HG03025 (cell line): ENCODE measurements around the gene OSBP.
"Not testable (repeated sequence)": the region's sequence is repeated elsewhere in the genome, so short reads cannot be mapped to it uniquely, and the experiment has no call there.

ENCODE experiments used
- ATAC-seq: cut with Tn5 transposase; IDR thresholded peaks from one replicate; pipeline ENCODE4 v1.9.1; 2021; ENCODE audit warnings: mild to moderate bottlenecking, moderate library complexity; ENCODE audit not compliant: unreplicated experiment, low FRiP score

Gene OSBP

DNA sequence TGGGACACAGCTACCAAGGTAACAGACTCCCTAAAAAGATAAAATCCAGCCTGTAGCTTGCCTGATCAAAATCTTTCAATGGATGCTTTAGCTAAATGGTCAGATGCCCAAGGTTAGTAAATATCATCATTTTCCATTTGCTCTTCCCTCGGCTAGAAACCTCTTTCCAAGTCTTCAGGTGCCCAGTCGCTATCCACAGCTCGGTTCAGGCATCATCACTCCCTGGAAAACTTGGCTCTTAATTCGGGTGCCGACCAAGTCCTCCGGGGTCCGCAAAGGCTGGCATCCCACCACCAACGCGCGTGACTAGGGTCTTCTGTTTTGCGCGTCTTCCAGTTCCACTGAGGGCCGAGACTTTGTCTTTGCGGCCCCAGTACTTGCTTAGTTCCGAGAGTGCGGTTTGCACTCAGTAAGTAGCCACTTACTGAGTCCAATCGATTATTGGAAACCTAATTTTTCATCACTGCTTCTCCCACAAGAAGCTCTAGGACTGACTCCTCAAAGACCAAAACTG, 59.9 kb downstream of the OSBP start:
- no peak for ATAC-seq

DNA sequence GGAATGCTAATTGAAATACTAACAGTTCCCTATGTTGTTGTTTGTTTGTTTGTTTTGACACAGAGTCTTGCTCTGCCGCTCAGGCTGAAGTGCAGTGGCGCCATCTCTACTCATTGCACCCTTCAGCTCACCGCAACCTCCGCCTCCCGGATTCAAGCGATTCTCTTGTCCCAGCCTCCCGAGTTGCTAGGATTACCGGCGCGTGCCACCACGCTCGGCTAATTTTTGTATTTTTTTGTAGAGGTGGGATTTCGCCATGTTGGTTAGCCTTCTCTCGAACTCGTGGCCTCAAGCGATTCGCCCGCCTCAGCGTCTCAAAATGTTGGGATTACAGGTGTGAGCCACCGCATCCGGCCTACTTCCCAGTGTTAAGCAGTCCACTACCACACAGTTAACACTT, 62.3 kb downstream of the OSBP start:
- ATAC-seq, result no peak

DNA sequence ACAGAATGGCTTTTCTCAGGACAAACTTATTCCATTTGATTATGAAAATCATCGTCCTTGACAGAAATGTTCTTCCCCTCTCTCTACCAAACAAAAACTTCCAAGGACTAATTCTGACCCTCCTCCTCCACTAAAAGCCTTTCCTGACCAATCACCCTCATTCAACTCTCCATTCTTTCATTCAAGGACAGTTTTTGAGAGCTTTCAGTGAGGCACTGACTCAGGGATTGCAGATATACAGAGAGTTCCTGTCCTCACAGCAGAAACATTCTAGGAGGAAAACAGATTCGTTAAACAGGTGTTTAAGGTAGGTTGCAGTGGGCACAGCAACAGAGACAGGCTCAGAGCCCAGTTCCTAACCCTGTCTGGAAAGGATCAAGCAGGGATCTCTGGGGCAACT, 62.7 kb downstream of the OSBP start:
- ATAC-seq, result no peak

DNA sequence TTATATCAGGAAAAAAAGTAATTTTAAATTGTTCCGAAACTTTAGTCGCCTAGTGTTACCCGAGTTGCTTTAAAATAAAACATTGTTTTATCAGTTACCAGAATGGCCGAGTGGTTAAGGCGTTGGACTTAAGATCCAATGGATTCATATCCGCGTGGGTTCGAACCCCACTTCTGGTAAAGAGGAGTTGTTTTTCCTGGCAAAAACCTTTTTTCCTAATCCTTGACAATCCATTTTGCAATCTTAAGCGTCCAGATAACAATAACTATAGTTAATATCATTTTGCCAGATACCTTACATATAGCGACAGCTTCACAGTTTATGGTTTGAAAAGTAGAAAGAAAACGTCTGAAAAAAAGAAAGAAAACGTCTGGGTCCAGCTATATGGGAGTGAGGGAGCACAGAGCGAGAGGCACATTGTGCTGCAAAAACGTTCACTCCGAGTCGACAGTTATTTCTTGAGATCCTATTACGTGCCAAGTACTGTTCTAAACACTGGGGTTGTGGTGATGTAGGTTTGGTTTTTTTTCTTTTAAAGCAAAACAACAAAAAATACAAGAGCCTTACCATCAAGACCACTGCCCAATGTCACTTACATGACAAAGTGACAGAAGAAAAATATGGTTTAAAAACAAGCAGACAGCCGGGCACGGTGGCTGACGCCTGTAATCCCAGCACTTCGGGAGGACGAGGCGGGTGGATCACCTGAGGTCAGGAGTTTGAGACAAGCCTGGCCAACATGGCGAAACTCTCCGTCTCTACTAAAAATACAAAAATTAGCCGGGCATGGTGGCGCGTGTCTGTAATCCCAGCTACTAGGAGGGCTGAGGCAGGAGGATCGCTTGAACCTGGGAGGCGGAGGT, 63.7 kb downstream of the OSBP start:
- no peak for ATAC-seq

DNA sequence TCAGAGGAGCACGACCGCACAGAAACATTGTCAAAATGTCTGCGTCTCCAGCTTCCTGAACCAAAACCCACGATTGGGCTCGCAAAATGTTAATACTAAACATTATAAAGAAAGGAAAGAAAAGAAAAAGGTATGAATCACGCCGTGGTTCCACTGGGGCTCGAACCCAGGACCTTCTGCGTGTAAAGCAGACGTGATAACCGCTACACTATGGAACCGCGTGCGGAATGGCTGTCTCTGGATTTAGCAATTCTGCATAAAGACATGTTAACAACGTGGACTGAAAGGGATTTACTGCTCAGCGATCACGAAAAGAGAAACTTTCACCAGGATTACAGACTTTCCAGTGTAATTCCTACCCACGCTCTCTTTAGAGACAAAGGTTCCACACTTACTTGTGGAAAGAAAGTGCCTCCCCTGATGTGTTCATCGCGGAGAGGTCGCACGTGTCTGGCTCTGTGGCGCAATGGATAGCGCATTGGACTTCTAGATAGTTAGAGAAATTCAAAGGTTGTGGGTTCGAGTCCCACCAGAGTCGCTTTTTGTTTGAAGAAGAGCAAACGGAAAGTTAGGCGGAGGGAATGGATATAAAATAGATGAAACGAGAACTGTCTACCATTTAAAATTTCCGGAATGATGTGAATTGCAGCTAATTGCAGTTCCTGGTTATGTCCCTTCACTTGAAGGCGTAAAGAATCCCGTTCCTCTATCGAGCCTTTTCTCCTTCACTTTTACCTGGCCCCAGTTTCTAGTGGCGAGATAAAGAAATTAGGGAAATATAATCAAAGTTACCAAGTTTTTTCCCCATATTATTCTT, 64.5 kb downstream of the OSBP start:
- ATAC-seq, result peak; percentile 29

DNA sequence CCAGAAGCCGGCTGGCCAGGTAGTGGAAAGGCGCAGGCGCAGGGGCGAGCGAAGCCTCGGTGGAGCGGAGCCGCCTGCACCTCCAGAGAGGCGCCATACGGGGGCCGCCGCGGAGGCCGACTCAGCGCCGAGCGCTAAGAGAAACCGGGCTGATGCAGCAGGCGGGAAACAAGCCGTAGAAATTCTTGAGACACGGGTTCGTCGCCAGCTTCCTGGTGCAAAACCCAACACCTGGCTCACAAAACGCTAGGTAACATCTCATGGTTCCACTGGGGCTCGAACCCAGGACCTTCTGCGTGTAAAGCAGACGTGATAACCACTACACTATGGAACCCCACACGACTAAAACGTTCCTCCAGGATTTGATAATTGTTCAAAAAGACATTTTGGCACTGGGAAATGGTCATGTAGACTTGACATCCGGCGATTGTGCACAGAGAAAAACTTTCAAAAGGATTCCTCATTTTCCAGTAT, 65.2 kb downstream of the OSBP start:
- peak; percentile 95 for ATAC-seq

DNA sequence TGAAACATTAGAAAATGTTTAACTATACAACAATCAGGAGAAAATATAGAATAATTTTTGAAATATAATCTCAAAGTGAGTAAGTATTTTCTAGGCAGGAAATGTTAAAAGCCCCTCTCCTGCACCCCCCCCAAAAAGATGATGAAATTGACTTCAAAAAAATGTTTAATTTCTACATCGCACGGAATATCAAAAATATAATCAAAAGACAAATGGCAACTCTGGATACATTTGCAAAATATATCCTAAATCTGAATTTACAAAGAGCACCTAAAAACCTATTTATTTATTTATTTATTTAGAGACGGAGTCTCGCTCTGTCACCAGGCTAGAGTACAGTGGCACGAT, 67.3 kb downstream of the OSBP start:
- no peak for ATAC-seq

DNA sequence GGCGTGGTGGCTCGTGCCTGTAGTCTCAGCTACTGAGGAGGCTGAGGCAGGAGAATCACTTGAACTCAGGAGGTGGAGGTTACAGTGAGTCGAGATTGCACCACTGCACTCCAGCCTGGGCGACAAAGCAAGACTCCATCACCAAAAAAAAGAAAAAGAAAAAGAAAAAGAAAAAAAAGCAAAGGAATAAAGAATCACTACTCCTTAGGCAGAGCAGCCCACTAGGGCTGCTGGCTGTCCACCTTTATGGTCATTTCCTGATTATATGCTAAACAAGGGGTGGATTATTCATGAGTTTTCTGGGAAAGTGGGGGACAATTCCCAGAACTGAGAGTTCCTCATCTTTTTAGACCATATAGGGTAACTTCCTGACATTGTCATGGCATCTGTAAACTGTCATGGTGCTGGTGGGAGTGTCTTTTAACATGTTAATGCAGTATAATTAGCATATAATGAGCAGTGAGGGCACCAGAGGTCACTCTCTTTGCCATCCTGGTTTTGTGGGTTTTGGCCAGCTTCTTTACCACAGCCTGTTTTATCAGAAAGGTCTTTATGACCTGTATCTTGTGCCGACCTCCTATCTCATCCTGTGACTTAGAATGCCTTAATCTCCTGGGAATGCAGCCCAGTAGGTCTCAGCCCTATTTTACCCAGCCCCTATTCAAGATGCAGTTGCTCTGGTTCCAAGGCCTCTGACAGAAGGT, 67.8 kb downstream of the OSBP start:
- not testable (repeated sequence) for ATAC-seq

DNA sequence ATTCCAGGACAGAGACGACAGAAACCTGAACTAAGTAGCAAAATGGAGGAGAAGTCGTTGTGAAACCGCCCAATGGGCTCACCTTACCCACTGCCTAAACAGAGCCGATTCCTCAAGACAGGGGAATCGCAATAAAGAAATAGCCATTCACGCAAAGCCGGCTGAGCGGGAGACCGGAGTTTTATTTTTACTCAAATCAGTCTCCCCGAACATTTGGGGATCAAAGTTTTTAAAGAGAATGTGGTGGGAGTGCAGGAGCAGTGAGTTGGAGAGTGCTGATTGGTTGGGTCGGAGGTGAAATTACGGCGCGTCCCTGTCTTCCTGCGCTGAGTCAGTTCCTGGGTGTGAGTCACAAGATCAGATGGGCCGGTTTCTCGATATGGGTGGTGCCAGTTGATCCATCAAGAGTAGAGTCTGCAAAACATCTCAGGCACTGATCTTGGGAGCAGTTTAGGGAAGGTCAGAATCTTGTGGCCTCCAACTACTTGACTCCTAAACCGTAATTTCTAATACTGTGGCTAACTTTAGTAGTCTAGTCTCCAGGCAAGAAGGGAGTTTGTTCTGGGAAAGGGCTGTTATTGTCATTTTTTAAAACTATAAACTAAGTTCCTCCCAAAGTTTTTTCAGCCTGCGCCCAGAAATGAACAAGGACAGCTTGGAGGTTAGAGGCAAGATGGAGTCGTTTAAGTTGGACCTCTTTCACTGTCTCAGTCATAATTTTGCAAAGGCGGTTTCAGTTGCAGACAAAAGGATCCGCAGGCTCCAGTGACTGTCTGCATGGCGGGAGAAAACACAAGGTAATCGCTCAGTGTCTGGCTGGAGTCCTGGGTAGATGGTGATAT, 70.2 kb downstream of the OSBP start:
- ATAC-seq, result no peak

DNA sequence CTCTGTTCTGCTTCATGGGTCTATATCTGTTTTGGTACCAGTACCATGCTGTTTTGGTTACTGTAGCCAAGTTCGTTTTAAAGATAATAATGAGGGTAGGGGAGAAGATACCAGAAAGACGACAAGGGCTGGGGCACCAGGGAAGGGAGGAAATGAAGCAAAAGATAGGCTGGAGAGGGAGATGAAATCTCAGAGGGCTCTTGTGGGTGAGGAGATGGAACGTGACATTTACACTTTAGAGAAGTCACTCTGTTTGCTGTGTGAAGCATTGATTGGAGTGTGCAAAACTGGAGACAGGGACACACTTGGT, 70.8 kb downstream of the OSBP start:
- no peak for ATAC-seq

DNA sequence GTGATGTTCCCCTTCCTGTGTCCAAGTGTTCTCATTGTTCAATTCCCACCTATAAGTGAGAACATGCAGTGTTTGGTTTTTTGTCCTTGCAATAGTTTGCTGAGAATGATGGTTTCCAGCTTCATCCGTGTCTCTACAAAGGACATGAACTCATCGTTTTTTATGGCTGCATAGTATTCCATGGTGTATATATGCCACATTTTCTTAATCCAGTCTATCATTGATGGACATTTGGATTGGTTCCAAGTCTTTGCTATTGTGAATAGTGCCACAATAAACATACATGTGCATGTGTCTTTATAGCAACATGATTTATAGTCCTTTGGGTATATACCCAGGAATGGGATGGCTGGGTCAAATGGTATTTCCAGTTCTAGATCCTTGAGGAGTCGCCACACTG, 71.9 kb downstream of the OSBP start:
- ATAC-seq, result not testable (repeated sequence)

DNA sequence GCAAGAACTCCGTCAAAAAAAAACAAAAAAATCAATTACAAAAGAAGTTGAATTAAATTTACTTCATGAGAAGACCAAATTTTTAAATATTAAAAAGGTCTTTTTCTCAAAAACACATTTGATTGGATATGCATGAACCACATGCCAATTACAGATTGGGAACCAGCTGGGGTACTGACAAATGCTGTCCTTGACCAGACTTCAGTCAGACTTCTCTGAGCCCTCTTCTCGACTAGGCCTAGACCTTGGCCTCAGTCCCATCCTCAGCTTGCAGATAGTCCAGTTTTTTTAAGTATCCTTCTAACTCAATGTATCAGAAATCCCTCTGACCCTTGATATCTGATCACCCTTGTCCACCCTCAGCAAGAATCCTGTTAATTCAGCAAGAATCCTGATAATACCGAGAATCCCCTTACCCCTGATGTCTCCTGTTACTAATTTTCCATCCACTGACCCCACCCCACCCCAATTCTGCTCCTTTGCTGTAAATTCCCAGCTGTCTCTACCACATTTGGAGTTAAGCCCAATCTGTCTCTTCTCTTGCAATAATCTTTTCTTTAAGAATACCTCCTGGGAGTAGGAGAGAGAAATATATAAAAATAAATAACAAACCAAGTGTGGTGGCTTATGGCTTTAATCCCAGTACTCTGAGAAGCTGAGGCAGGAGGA, 73.3 kb downstream of the OSBP start:
- no peak for ATAC-seq

DNA sequence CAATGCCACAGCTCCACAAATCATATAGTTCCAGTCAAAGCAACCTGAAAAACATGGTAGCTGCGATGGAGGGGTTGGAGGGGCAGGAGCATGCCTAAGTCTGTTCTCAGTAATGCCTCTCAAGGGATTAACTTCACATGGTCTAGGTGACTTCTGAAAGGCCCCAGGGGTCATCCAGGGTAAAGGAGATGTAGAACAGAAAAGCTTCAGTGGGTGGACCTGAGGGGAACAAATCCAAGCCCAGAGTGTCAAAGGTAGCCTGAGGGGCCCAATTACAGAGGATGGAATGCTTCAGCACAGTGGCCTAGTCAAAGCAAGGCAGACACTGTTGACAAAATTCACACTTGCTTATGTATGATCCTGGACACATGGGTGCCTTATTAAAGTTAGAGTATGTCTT, 80.9 kb downstream of the OSBP start:
- ATAC-seq, result no peak

DNA sequence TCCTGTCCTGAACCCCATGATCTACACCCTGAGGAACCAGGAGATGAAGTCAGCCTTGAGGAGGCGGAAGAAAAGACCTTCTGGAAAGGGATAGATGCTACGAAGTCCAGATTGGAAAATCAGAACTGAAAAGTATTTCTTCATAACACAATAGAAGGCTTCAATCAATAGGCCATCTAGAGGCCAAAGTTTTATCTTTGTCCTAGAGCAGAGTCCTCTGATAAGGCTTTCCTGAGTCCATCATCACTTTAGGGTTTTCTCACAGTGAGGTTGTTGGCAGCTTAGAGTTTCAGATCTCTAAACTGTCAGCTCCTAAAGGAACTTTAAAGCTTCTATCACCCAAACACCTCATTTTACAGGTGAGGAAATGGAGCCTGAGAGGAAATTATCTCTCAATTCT, 83.0 kb downstream of the OSBP start:
- ATAC-seq, result no peak

DNA sequence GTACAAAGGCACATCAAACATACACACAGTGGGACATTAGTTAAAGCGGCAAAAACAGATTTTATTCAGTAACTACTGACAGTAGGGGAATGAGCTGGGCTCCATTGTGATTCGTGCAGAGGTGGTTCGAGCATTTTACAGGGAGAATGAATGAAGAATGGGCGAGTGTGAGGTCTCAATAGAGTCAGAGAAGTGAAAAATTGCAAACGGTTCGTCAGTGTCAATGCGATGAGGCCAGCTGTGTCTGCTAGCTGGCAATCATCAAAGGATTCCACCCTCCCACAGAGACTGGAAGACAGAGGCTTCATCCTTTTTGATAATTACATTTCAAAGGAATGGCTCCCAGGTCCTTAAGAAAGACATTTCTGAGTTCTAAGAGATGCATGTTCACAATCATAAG, 86.9 kb downstream of the OSBP start:
- ATAC-seq, result no peak
